HG02943 (cell line): ENCODE results near the gene COL18A1.
"Not testable (repeated sequence)": the region's sequence is repeated elsewhere in the genome, so short reads cannot be mapped to it uniquely, and the experiment has no call there.

ENCODE experiments used
- ATAC-seq: cut with Tn5 transposase; IDR thresholded peaks from one replicate; pipeline ENCODE4 v1.9.1; 2021; ENCODE audit warnings: mild to moderate bottlenecking, low read depth, moderate library complexity; ENCODE audit not compliant: unreplicated experiment

Gene COL18A1

GRCh38 chr21:45404730-45405270, at the start of gene COL18A1:
TSS of gene COL18A1 (plus strand) at chr21:45405165. CDS start at chr21:45405231, 66 bp downstream.
- no peak for ATAC-seq

GRCh38 chr21:45355573-45355972, 49.4 kb upstream of the COL18A1 start:
- no peak for ATAC-seq

- no peak for ATAC-seq
These were observed 48.7 kb upstream of the COL18A1 start for GRCh38 chr21:45356251-45356650.

- ATAC-seq, result no peak
These were observed 48.1 kb upstream of the COL18A1 start for GRCh38 chr21:45356653-45357435.

GRCh38 chr21:45357436-45358260, 47.3 kb upstream of the COL18A1 start:
- ATAC-seq, result no peak

GRCh38 chr21:45358261-45358670, 46.7 kb upstream of the COL18A1 start:
- no peak for ATAC-seq

GRCh38 chr21:45358711-45359310, 46.2 kb upstream of the COL18A1 start:
- ATAC-seq, result no peak

- ATAC-seq, result no peak
These were observed 45.3 kb upstream of the COL18A1 start for GRCh38 chr21:45359451-45360217.

- no peak for ATAC-seq
These were observed 43.6 kb upstream of the COL18A1 start for GRCh38 chr21:45361033-45361997.

GRCh38 chr21:45362077-45362747, 42.8 kb upstream of the COL18A1 start:
- no peak for ATAC-seq

GRCh38 chr21:45362748-45363145, 42.2 kb upstream of the COL18A1 start:
- no peak for ATAC-seq

GRCh38 chr21:45363272-45363671, 41.7 kb upstream of the COL18A1 start:
- ATAC-seq, result not testable (repeated sequence)

GRCh38 chr21:45363921-45364467, 41.0 kb upstream of the COL18A1 start:
- ATAC-seq, result no peak

- ATAC-seq, result no peak
These were observed 40.3 kb upstream of the COL18A1 start for GRCh38 chr21:45364468-45365185.

- no peak for ATAC-seq
These were observed 39.8 kb upstream of the COL18A1 start for GRCh38 chr21:45365186-45365607.

- no peak for ATAC-seq
These were observed 39.2 kb upstream of the COL18A1 start for GRCh38 chr21:45365608-45366241.

GRCh38 chr21:45366476-45366875, 38.5 kb upstream of the COL18A1 start:
- no peak for ATAC-seq
